IMR-90 (cell line): ENCODE measurements around the gene NPIPB5. TPM values are rescaled to one million over a fixed set of nuclear protein-coding genes. Genes with fewer than 3 reads are reported as not detected.
"Not testable (repeated sequence)": the region's sequence is repeated elsewhere in the genome, so short reads cannot be mapped to it uniquely, and the experiment has no call there.

Experiments
- ATAC-seq: fragments of 200-7000 bp; cut with Tn5 transposase; 2 replicates; pipeline ENCODE4 v1.9.1; 2020; ENCODE audit warnings: low read depth, mild to moderate bottlenecking, moderate library complexity
- BruUV-seq: library from RNA; stranded (reverse); fragments of 400-500 nt; replicated peaks from 2 replicates; lab custom pipeline; 2021; lab: Mats Ljungman, UMichigan
- CTCF ChIA-PET: fragments of 300-600 bp; formaldehyde crosslinking; extraction: SDS; loops from one replicate; lab custom pipeline; 2021; ENCODE audit warnings: antibody characterized with exemption; lab: Yijun Ruan, JAX
- POLR2A ChIA-PET: fragments of 300-600 bp; sonication (Branson Sonifier 250); formaldehyde crosslinking; loops from one replicate; lab custom pipeline; 2022; ENCODE audit warnings: antibody characterized with exemption; ENCODE audit not compliant: unreplicated experiment; lab: Charles Lee
- DNase-seq: peaks from one replicate; pipeline ENCODE4 v3.0.0; 2013
- H2AFZ ChIP-seq: replicated peaks from 2 replicates; pipeline ENCODE3; 2013; ENCODE audit warnings: low read length, mild to moderate bottlenecking; ENCODE audit not compliant: poor library complexity
- H2AK5ac ChIP-seq: 2 replicates; pipeline ENCODE4 v1.6.1; 2013; ENCODE audit warnings: low read depth, low read length, inconsistent platforms
- H2AK9ac ChIP-seq: replicated peaks from 2 replicates; pipeline ENCODE3; 2013; ENCODE audit warnings: mild to moderate bottlenecking, low read depth, low read length, moderate library complexity; ENCODE audit not compliant: poor library complexity
- H2BK120ac ChIP-seq: 2 replicates; pipeline ENCODE4 v1.6.1; 2013; ENCODE audit warnings: low read depth, low read length, inconsistent platforms
- H2BK15ac ChIP-seq: 3 replicates; pipeline ENCODE4 v1.6.1; 2013; ENCODE audit warnings: low read depth, low read length, inconsistent platforms
- H2BK20ac ChIP-seq: 2 replicates; pipeline ENCODE4 v1.6.1; 2013; ENCODE audit warnings: low read depth, mild to moderate bottlenecking, inconsistent platforms, low read length, moderate library complexity
- H2BK5ac ChIP-seq: 2 replicates; pipeline ENCODE4 v1.6.1; 2013; ENCODE audit warnings: mild to moderate bottlenecking, low read depth, low read length, inconsistent platforms; ENCODE audit not compliant: poor library complexity, severe bottlenecking
- H3K14ac ChIP-seq: replicated peaks from 2 replicates; pipeline ENCODE4 v1.6.1; 2013; ENCODE audit warnings: low read depth, low read length, inconsistent platforms
- H3K18ac ChIP-seq: 2 replicates; pipeline ENCODE4 v1.6.1; 2013; ENCODE audit warnings: low read depth, low read length, control low read depth
- H3K23ac ChIP-seq: 2 replicates; pipeline ENCODE4 v1.6.1; 2013; ENCODE audit warnings: low read depth, low read length, inconsistent platforms
- H3K27ac ChIP-seq: 2 replicates; pipeline ENCODE4 v1.5.1; 2013; ENCODE audit warnings: mild to moderate bottlenecking, control low read depth, low read length; ENCODE audit not compliant: insufficient read depth
- H3K27me3 ChIP-seq: 2 replicates; pipeline ENCODE4 v1.6.1; 2013; ENCODE audit warnings: low read length; ENCODE audit not compliant: control insufficient read depth, insufficient read depth
- H3K36me3 ChIP-seq: 2 replicates; pipeline ENCODE4 v1.6.1; 2013; ENCODE audit warnings: low read length, mixed read lengths; ENCODE audit not compliant: control insufficient read depth, insufficient read depth
- H3K4ac ChIP-seq: 2 replicates; pipeline ENCODE4 v1.6.1; 2013; ENCODE audit warnings: low read depth, low read length, inconsistent platforms
- H3K4me1 ChIP-seq: 2 replicates; pipeline ENCODE4 v1.6.1; 2013; ENCODE audit warnings: low read length, mixed read lengths; ENCODE audit not compliant: control insufficient read depth, insufficient read depth
- H3K4me2 ChIP-seq: 2 replicates; pipeline ENCODE4 v1.6.1; 2013; ENCODE audit warnings: low read depth, mild to moderate bottlenecking, control low read depth, low read length, moderate library complexity
- H3K4me3 ChIP-seq: 2 replicates; pipeline ENCODE4 v1.5.1; 2013; ENCODE audit warnings: low read depth, mild to moderate bottlenecking, control low read depth, low read length, moderate library complexity; ENCODE audit not compliant: insufficient read depth
- H3K56ac ChIP-seq: 2 replicates; pipeline ENCODE4 v1.6.1; 2013; ENCODE audit warnings: low read length, inconsistent platforms; ENCODE audit not compliant: insufficient read depth; ENCODE audit errors: extremely low read depth
- H3K79me1 ChIP-seq, 2 experiments: 2 replicates each; pipeline ENCODE4 v1.6.1; 2013; ENCODE audit warnings: low read length in 2 of 2, inconsistent platforms in 1 of 2, low read depth in 1 of 2
- H3K9ac ChIP-seq: 2 replicates; pipeline ENCODE4 v1.6.1; 2013; ENCODE audit warnings: low read depth, low read length, control low read depth
- H3K9me1 ChIP-seq: 2 replicates; pipeline ENCODE4 v1.6.1; 2013; ENCODE audit warnings: low read length, inconsistent platforms; ENCODE audit not compliant: insufficient read depth
- H3K9me3 ChIP-seq: 2 replicates; pipeline ENCODE4 v1.6.1; 2013; ENCODE audit warnings: low read length; ENCODE audit not compliant: control insufficient read depth, insufficient read depth
- H4K20me1 ChIP-seq: 2 replicates; pipeline ENCODE4 v1.6.1; 2013; ENCODE audit warnings: low read length, inconsistent platforms; ENCODE audit not compliant: insufficient read depth
- H4K5ac ChIP-seq: 2 replicates; pipeline ENCODE4 v1.6.1; 2013; ENCODE audit warnings: mild to moderate bottlenecking, low read depth, low read length, control low read depth
- H4K8ac ChIP-seq, 2 experiments: 2 replicates each; pipeline ENCODE4 v1.6.1; 2013; ENCODE audit warnings: low read depth in 2 of 2, low read length in 2 of 2, control low read depth in 1 of 2, inconsistent platforms in 1 of 2
- H4K91ac ChIP-seq: 2 replicates; pipeline ENCODE4 v1.6.1; 2013; ENCODE audit warnings: low read depth, low read length, inconsistent platforms; ENCODE audit not compliant: insufficient read depth
- WGBS, 2 experiments: methylation state at CpG; one replicate each; pipeline versions ENCODE4 v1.1.5 to v1.1.7; 2013; ENCODE audit warnings: missing lambda C conversion rate in 2 of 2; ENCODE audit not compliant: insufficient read length in 1 of 2; ENCODE audit errors: extremely low coverage in 2 of 2; 5-methylcytosine and 5-hydroxymethylcytosine counted together
- dilution Hi-C: fragments of 300-500 bp; cut with HindIII; formaldehyde crosslinking; loops from one replicate; pipeline ENCODE4 v1.14.3; 2018; ENCODE audit warnings: low sequenced_read_pairs; ENCODE audit not compliant: unreplicated experiment
- in situ Hi-C: fragments of 300-500 bp; cut with MboI; formaldehyde crosslinking; loops from 3 replicates; pipeline ENCODE4 v1.14.3; 2019; ENCODE audit warnings: low sequenced_read_pairs, inconsistent platforms, mixed read lengths
- intact Hi-C: fragments of 100-400 bp; cut with micrococcal nuclease; formaldehyde crosslinking; loops from 2 replicates; pipeline ENCODE4 v1.10.0; 2022
- polyA plus RNA-seq, 3 experiments: library from polyadenylated mRNA; depleted of rRNA; stranded (reverse); fragments of >200 nt; gene quantifications; 2 replicates each; pipeline ENCODE4 v1.2.3, GENCODE V29; 2012; ENCODE audit warnings: low replicate concordance in 1 of 3
- total RNA-seq: library from RNA; depleted of rRNA; stranded (reverse); fragments of >200 nt; gene quantifications from 2 replicates; pipeline ENCODE4 v1.2.3, GENCODE V29; 2012

Gene NPIPB5
- total and polyA plus RNA-seq, 2 of the 4 experiments (the other 2 are of a cell fraction) = 29.8 to 56.6 TPM

- H2BK15ac ChIP-seq, DNase-seq, dilution Hi-C loops, H2BK5ac ChIP-seq, H3K79me1 ChIP-seq, H4K20me1 ChIP-seq, H3K9ac ChIP-seq, H3K9me3 ChIP-seq, H3K23ac ChIP-seq, H3K9me1 ChIP-seq, POLR2A ChIA-PET, H2AFZ ChIP-seq, H3K56ac ChIP-seq, H3K36me3 ChIP-seq, CTCF ChIA-PET, intact Hi-C loops, H3K14ac ChIP-seq, H3K4me3 ChIP-seq, H3K27me3 ChIP-seq, H3K4ac ChIP-seq, H3K4me2 ChIP-seq, ATAC-seq, H3K4me1 ChIP-seq, H2AK9ac ChIP-seq, BruUV-seq, H3K18ac ChIP-seq, H4K5ac ChIP-seq, H4K91ac ChIP-seq, H2BK120ac ChIP-seq, H4K8ac ChIP-seq, H3K27ac ChIP-seq, H2AK5ac ChIP-seq, H2BK20ac ChIP-seq, in situ Hi-C loops: not testable (repeated sequence)
- WGBS, 2 experiments = 77% methylated on average over 2 of the region's 4 CpGs; no CpG with 5 or more reads in 1 of the 2 experiments
Observed at GRCh38 chr16:22537996-22538395, 27.3 kb downstream of the NPIPB5 start.

- H3K4me1 ChIP-seq, H4K20me1 ChIP-seq, intact Hi-C loops, H2BK120ac ChIP-seq, BruUV-seq, H4K8ac ChIP-seq, H3K4me2 ChIP-seq, ATAC-seq, H3K18ac ChIP-seq, H2AFZ ChIP-seq, dilution Hi-C loops, H3K79me1 ChIP-seq, H2BK5ac ChIP-seq, H3K56ac ChIP-seq, H2BK20ac ChIP-seq, H3K36me3 ChIP-seq, H3K27me3 ChIP-seq, H3K4ac ChIP-seq, CTCF ChIA-PET, H3K27ac ChIP-seq, H2BK15ac ChIP-seq, H2AK9ac ChIP-seq, H2AK5ac ChIP-seq, in situ Hi-C loops, H3K9ac ChIP-seq, H3K4me3 ChIP-seq, H4K5ac ChIP-seq, H3K9me3 ChIP-seq, H3K14ac ChIP-seq, DNase-seq, H4K91ac ChIP-seq, H3K23ac ChIP-seq, H3K9me1 ChIP-seq, POLR2A ChIA-PET: not testable (repeated sequence)
- no CpG with 5 or more reads among the region's 2 CpGs for WGBS, 2 experiments
Observed at GRCh38 chr16:22544809-22545208, 34.1 kb downstream of the NPIPB5 start.
